ENCODE data around the gene DAAM2. TPM values are rescaled to one million over a fixed set of nuclear protein-coding genes. Genes with fewer than 3 reads are reported as not detected.

DAAM2 gene
- total RNA-seq, result 10 to 100 TPM; 14.7 to 15.8 TPM
- long read RNA-seq, partial matches to known transcripts, result 2 of 7 reads
- long read RNA-seq, other reads (novel, unspliced or antisense), result 5 of 7 reads

DNA sequence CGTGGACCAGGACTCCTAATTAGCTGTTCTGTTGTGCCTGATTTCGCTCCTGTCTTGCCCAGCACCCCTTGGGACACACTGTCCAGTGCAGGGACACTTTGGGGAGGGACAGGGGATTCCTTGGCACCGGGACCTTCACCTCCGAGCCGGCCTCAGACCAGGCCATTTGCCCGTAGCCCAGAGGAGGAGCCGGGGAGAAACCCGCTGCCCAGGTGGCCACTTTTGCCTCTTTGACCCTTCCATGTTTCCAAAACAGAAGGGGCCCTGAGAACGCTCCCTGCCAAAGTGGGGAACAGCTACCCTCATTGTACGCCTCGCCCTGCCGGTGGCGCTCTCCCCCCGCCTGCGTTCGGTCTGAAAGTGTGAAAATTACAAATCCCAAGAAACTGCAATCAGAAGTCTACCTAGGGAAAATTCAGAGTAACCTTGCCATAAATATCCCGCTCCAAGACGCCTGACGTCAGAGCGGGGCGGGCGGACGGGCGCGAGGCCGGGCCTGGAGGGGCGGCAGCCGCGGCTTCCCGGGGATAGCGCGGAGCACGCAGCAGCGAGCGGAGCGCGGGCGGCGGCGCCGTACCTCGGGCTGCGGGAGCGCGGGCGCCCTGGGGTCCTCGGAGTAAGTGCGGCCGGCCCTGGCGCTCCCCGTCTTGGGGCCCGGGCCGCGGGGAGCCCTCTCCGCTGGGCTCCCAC is at the start of gene DAAM2:
Gene DAAM2 (plus strand): TSS at position 527 of the 690 bp plus-strand sequence. CDS start 63,927 bp downstream, outside the sequence.
- ATAC-seq (peak; percentile 91 to 94), DNase-seq (peak; percentile 68)
- intact Hi-C loops (cut with DNase I), result no loop called here

DNA sequence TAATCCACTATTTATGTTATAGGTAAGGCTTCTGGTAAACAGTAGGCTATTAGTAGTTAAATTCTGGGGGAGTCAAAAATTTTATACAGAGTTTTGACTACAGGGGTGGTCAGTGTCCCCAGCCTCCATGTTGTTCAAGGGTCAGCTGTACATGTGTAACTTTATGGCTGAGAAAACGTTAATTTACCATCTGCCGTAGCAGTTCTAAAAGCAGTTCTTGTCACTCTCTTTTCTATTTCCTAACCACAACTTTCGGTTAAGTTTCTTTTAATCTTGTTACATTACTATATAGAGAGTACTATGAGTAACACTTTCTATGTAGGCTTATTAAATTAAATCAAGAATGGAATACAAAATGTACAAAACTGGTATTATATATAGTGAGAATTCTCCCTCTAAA is 45.4 kb upstream of the DAAM2 start:
- intact Hi-C loops (cut with DNase I), result no loop called here
- no peak for ATAC-seq
- no peak for DNase-seq

DNA sequence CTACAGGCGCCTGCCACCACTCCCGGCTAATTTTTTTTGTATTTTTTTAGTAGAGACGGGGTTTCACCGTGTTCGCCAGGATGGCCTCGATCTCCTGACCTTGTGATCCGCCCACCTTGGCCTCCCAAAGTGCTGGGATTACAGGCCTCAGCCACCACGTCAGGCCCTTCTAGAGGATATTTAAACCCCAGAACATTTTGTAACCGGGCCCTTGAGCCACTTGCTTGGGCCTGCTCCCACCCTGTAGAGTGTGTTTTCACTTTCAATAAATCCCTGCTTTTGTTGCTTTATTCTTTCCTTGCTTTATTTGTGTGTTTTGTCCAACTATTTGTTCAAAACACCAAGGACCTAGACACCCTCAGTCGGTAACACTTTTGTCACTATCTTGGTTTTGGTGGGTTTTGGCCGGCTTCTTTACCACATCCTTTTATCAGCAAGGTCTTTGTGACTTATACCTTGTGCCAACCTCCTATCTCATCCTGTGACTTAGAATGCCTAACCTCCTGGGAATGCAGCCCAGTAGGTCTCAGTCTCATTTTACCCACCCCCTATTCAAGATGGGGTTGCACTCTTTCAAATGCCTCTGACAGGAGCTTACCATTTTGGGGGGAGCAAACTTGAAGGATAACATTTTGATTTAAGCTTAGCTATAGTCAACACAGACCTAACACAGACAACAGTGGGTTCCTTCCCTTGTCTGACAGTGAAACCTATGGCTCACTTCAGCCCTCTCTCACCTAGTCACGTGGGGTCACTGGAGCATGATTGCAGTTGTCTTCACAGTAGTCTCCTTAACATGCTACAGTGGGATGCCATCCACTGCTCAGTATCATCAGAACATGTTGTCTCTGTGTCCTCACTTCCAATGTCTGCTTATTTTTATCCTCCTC is 39.1 kb upstream of the DAAM2 start:
- peak; percentile 27 to 48 for ATAC-seq
- intact Hi-C loops (cut with DNase I), result no loop called here
- no peak for DNase-seq

DNA sequence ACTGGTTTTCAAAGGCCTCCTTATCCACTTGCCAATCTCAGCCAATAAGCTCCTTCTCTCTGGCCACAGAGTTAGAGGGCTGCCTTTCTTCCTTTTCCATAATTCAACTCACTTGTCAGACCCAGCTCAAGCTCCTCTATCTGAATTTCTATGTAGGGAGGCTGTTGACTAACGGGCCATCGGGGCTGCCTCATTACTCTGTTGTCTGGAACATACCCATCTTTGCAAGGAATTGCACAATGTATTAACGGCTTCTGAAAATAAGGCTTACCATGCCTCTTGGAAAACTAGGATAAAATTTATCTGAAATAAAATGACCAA is 38.5 kb upstream of the DAAM2 start:
- ATAC-seq (peak; percentile 91 to 92), DNase-seq (peak; percentile 32)
- intact Hi-C loops (cut with DNase I), result no loop called here

DNA sequence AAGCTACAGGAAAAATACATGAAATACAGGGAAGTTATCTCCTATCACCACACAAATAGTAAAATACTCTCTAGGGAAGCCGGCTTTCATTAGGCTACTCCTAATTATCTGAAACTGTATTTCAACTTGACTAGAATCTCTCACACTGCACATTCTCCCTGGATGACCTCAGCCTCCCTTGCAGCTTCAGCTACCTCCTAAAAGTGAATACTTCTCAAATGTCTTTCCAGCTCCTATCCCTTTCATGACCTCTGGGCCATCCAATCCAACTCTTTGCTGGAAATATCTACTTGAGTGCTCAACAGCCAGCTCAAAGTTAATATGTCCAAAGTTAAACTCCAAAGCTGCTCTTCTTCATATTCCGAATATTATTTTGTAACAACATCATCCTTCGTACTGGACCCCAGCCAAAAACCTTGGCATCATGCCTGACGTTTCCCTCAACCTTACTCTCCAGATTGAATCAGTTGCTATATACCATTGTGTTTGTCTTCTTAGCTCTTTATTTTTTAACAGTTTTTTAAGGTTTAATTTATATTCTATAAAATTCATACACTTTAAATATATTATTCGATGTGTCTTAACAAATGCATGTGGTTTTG is 37.6 kb upstream of the DAAM2 start:
- peak in 1 of 2 donors; percentile 72 for ATAC-seq
- DNase-seq, result no peak
- intact Hi-C loops (cut with DNase I), result no loop called here

DNA sequence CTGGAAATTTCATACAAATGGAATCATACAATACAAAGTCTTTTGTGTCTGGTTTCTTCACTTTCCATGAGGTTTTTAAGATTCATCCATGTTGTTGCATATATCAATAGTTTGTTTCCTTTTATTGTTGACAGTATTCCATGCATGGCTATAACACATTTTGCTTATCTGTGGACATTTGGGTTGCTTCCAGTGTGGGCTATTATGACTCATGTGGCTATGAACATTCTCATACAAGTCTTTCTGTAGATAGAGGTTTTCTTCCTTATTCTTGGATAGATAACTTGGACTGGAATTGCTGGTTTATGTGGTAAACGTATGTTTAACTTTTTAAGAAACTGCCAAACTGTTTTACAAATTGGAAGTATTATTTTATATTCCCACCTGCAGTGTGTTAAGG is 36.9 kb upstream of the DAAM2 start:
- ATAC-seq, result no peak
- intact Hi-C loops (cut with DNase I), result no loop called here

DNA sequence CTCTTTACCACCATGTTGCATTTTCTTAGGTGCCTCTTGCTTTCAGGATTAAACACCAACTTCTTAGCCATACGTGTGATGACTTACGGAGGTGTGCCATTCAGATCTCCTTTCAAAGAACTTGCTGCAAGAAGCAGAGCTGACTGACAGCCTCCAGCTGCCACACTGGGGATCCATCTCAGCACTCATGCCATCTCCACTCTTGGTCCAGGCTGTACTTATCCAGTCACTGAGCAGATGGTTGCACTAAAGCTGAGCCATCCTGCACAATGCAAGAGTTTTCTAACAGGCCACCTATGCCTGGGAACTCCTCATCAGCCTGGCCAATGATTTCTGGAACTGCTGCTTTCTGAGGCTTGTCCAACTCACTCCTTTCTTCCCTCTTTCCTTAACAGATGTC is 35.6 kb upstream of the DAAM2 start:
- intact Hi-C loops (cut with DNase I), result no loop called here
- DNase-seq (no peak), ATAC-seq (no peak)

More for the DNA sequence above, 36.9 kb upstream of the DAAM2 start:
- DNase-seq, result no peak

DNA sequence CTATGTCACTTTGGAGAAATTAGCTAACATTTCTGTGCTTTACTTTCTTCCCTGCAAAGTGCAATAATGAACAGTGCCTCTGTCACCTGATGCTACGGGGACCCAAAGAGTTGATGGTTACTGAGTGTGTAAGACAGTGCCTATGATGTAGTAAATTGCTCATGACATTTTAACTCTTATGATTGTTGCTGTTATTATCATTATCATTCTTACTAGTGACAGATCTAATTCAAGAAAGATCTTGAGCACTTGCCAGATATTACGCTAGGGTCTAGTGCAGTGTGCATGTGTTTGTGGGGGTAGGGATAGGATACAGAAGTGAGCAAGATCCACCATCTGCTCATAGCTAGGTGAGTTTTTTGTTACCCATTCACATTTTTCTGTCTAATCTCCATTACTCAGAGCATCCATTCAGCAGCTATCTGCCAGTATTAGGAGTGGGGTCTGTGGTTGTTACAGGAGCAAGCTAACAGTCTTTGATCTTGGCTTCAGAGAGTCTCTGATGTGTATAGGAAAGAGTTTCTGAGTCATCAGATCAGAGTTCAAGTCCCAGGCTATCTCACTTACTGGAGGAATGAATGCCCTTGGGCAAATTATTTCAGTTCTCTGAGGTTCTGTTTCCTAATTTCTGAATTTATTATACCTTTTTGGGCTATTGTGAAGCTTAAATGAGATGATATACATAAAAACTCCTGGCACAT is 33.1 kb upstream of the DAAM2 start:
- DNase-seq (no peak), ATAC-seq (no peak)
- intact Hi-C loops (cut with DNase I), result no loop called here

DNA sequence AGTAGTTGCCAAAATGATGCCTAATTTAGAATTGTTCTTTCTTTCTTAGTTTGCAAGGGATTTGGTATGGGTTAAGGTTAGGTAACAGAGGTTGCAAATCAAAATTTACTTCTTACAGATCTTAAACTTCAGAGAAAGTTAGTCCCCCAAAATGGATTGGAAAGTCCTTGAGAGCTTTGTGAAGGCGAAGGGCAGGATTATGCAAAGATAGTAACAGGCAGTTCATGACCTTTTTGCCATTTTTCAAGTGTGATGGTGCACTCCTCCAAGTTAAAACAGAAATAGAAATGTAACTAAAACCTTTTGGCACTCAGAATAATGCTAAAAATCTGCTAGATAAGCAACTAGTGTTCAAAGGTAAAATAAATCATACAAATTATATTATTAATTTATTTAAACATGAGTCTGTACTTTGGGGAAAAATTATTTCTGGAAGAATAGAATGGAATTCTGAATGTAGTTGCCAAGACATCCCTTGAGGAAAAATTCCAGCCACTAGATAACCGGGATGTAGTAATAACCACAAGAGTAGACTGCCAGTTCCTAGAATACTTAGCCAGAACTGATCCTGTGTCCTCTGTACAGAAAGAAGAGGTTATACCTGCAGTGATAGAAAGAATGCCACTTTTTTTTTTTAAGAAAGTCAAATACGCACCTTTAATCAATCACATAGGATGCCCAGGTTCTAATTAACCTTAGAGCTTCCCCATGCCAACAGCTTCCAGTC is 31.8 kb upstream of the DAAM2 start:
- peak; percentile 51 to 73 for ATAC-seq
- intact Hi-C loops (cut with DNase I), result no loop called here
- DNase-seq, result no peak

DNA sequence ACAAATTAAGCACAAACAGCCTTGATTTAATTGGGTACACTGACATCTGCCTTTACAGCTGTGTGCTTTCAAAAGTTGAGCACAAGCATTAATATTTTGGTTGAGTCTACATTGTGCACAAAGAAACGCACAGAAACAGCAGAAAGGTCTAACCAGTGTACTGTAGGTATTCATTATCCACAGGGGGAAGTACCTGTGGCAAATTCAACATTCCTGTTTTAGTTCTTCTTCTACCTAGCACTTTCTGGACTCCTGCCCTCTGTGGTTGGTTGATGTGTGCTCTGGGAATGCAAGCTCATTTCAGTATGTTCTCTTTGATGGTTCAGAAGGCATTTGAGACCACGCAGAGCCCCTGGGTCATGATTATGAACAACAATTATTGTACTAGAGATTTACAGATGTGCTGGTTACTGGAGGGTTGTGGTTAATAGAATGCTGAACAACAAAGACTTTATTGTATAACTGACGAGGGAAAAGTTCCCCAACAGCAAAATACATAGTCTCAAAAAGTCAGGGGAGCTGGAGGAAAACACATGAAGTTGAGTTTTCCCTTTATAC is 26.6 kb upstream of the DAAM2 start:
- no peak for DNase-seq
- intact Hi-C loops (cut with DNase I), result no loop called here
- ATAC-seq, result no peak

DNA sequence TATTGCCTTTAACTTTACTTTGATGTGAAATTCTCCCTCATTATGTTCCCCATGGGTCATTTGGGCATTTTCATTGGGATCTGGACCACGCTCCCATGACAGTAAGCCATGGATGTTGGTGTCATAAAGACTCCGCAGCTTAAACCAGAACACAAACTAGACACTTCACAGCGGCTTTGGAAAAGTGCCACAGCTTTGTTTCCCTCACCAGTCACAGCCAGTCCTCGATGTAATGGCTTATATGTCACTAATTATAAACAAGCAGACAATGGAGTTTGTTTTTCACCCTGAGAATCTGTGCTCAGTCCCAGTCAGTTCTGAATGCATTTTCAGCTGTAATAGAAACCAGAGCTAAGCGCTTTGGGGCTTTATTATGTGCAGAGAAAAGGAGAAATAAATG is 23.2 kb upstream of the DAAM2 start:
- ATAC-seq (no peak), DNase-seq (no peak)
- intact Hi-C loops (cut with DNase I), result no loop called here

DNA sequence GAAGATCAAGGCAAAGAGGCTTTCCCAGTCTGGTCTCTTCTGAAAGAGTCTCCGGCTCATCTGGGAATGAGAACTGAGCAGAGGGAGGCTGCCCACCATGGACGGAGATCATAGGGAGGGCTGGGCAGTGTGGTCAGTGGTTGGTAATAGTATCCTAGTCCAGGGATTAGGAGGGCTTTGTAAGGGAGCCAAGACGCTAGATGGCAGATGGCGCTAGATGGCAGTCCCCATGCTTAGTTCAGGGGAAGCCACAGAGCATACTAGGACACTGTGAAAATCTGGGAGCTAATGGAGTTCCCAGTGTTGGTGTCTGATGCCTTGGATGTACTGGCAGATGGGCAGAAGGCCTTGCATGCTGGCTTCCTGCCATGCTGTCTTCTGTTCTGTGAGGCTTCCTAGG is 21.7 kb upstream of the DAAM2 start:
- intact Hi-C loops (cut with DNase I), result no loop called here
- no peak for DNase-seq
- no peak for ATAC-seq

DNA sequence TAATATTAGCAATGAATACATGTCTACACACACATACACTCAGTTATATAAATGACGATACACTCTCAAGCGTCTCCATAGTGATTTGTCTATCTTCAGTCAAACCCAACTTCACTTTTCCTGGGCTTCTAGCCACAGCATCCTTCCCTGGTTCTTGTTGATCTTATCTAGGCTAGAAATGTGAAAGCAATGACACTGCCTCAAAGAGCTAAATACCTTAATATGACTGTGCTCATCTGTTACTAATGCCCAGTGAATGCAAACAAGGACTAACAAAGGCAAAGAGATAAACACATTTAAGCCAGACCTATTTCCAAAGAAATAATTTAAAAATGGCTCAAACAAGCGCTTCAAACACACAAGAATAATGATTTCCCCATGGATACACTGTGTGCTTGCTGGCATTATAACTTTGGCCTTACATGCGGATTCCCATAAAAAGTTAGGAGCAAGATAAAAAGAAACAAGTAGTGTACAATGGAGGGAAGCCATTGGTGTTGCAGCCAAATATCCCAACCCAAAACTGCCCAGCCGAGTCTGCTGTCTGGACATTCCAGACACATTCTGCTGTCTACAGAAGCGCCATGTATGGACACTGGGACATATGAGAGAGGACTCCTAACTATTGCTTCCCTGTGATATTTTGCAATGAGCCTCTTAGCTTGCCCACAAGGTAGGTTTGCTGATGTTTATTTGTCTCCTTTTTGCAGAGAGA is 19.5 kb upstream of the DAAM2 start:
- intact Hi-C loops (cut with DNase I), result no loop called here
- ATAC-seq, result peak in 1 of 2 donors; percentile 44
- no peak for DNase-seq

DNA sequence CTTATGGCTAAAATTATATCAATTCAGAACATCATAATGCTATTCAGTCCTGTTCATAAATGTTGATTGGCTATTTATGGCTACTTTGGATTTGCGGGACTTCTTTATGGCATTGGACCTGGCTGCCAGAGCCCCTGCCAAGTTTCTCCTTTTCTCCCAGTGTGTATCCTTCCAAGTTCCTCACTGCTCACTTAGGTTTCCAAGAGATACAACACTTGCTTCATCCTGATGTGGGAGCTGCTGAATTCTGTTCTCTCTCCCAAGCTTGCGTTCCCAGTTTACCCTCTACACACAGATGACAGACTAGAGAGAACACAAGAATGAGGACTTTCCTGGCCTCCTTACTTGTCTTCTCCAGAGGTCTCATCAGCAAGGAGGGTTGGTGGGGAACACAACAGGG is 18.4 kb upstream of the DAAM2 start:
- DNase-seq (no peak), ATAC-seq (no peak)
- intact Hi-C loops (cut with DNase I), result no loop called here

DNA sequence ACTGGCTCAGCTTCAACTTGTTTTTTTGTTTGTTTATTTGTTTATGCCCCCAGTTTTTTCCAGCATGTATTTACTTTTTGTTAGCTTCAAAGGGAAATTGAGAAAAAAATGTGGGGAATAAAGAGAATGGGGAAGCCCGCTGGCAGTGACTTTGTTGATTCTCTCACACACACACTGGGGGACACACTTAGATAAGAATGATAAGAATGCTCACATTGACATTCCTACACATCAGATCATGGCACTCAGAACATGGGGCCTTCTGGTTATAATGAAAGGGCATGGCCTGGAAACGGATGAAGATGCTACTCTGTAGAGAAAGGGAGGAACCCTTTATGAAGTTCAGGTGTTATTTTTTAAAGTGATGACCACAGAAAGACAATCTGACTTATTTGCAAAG is 15.6 kb upstream of the DAAM2 start:
- intact Hi-C loops (cut with DNase I), result no loop called here
- DNase-seq (no peak), ATAC-seq (no peak)

DNA sequence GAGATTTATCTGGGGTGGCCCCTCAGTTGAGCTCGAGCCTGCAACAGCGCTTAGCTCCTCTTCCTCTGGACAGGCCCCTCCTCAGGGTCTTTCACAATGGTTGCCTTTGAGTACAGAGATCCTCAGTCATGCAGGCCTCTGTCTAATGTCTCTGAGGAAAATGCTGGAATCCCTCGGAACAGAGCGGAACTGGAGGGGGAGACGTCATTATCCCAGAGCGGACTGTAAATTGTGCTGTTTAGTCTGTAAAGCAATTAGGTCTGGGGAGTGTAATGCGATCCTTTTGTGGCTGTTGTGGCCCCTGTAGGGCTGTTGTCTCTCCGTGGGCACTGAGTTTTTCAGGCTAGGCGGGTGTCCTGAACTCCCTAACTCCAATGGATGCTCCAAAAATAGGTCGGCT is 15.0 kb upstream of the DAAM2 start:
- no peak for DNase-seq
- intact Hi-C loops (cut with DNase I), result no loop called here
- no peak for ATAC-seq

DNA sequence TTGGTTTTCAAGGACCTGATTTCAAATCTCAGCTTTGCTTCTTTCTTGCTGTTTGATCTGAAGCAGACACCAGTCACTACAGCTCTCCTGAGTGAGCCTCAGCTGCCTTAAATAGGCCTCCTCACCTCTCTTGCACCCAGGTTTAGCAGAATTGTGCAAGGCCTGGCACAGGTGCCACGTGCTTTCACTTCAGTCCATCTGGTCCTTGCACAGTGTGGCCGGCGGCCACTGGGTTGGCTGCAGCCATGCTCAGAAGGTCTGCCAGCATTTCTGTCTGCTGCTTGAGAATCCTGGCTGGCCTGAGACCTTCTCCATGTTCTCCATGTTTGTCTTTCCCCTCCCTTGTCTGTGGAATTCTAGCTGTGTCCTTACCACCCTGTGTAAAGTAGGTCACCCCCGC is 14.5 kb upstream of the DAAM2 start:
- intact Hi-C loops (cut with DNase I), result no loop called here
- ATAC-seq, result peak; percentile 21 to 71
- DNase-seq, result no peak
